ENCODE measurements around the gene PCNX2.
A peak's percentile ranks its signal among the peaks of the same experiment; 100 is the strongest.

Gene PCNX2

DNA sequence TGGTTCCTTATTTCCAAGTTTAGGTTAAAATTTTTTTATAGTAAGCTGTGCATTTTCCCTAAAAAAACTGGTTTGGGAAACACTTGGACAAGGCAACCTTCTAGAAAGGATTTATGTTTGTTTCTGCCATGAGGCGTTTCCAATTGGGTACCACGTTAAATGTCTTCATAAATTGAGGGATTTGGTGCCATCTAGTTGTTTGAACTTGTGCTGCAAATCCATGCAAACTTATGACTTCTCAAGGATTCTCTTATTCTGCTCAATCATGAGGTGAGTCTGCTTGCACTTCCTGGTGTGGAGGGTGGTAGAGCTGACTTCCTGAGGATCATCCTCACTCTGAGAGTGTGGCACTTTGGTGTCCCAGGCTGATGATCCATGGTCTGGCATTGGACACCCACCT lies 123.3 kb downstream of the PCNX2 start:
- Histone ChIP-seq H3K9me3 (replicated peaks; ENCODE audit: insufficient read depth, low read length) (no peaks in the 10 kb centered on the region), H3K9me2 (replicated peaks; ENCODE audit: insufficient read depth, low read length) (no peaks in the 10 kb centered on the region), H3K27ac (ENCODE audit: low read length) (no peak overlapping the region), H3F3A (ENCODE audit: insufficient read depth, low read length) (no peaks in the 10 kb centered on the region), H3K9ac (ENCODE audit: low read length) (no peak overlapping the region), H3K4me1 (ENCODE audit: low read length) (no peaks in the 10 kb centered on the region), H4K20me1 (ENCODE audit: insufficient read depth, low read length) (no peaks in the 10 kb centered on the region; the same call in 1 of the 2 replicates), H3K27me3 (replicated peaks; ENCODE audit: insufficient read depth, low read length) (no peaks in the 10 kb centered on the region), H3K4me2 (ENCODE audit: low read depth, low read length) (no peak overlapping the region), H3K4me3 (ENCODE audit: low read length) (no peak overlapping the region), H3K36me3 (replicated peaks; ENCODE audit: insufficient read depth, low read length) (no peaks in the 10 kb centered on the region), H2AFZ (ENCODE audit: low read length) (no peak overlapping the region), H3K79me2 (ENCODE audit: low read length) (no peaks in the 10 kb centered on the region)
- DNase-seq = peak; percentile 39
- no peak for TF ChIP-seq EZH2phosphoT487 (IDR thresholded peaks at IDR 0.05; ENCODE audit: low read length)
- TF ChIP-seq, protein P1, sequence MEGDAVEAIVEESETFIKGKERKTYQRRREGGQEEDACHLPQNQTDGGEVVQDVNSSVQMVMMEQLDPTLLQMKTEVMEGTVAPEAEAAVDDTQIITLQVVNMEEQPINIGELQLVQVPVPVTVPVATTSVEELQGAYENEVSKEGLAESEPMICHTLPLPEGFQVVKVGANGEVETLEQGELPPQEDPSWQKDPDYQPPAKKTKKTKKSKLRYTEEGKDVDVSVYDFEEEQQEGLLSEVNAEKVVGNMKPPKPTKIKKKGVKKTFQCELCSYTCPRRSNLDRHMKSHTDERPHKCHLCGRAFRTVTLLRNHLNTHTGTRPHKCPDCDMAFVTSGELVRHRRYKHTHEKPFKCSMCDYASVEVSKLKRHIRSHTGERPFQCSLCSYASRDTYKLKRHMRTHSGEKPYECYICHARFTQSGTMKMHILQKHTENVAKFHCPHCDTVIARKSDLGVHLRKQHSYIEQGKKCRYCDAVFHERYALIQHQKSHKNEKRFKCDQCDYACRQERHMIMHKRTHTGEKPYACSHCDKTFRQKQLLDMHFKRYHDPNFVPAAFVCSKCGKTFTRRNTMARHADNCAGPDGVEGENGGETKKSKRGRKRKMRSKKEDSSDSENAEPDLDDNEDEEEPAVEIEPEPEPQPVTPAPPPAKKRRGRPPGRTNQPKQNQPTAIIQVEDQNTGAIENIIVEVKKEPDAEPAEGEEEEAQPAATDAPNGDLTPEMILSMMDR (IDR thresholded peaks at IDR 0.05; ENCODE audit: low read length) = peak; percentile 39

DNA sequence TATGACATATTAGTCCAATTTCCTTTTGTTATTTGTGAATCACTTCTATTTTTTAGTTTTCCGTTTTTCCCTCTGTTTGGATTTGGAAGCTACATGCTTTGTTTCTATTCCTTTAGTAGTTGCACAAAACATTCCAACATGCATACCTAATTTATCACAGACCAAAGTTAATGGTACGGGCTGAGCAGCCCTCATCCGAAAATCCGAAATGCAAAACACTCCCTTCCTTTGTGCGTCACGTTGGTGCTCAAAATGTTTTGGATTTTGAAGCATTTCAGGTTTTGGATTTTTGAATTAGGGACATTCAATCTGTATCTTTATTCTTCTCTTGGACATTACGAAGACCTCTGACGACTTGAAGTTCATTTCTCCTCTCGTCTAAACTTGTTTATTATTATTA lies 124.8 kb downstream of the PCNX2 start:
- Histone ChIP-seq H3K9me3 (replicated peaks; ENCODE audit: insufficient read depth, low read length) (no peaks in the 10 kb centered on the region), H3K27ac (ENCODE audit: low read length) (no peak overlapping the region), H3K9ac (ENCODE audit: low read length) (no peak overlapping the region), H3K4me2 (ENCODE audit: low read depth, low read length) (no peak overlapping the region), H2AFZ (ENCODE audit: low read length) (no peak overlapping the region), H3K79me2 (ENCODE audit: low read length) (no peaks in the 10 kb centered on the region), H3K4me3 (ENCODE audit: low read length) (no peak overlapping the region), H3K36me3 (replicated peaks; ENCODE audit: insufficient read depth, low read length) (no peaks in the 10 kb centered on the region), H4K20me1 (ENCODE audit: insufficient read depth, low read length) (no peaks in the 10 kb centered on the region; the same call in 1 of the 2 replicates), H3F3A (ENCODE audit: insufficient read depth, low read length) (no peaks in the 10 kb centered on the region), H3K4me1 (ENCODE audit: low read length) (no peaks in the 10 kb centered on the region), H3K9me2 (replicated peaks; ENCODE audit: insufficient read depth, low read length) (no peaks in the 10 kb centered on the region), H3K27me3 (replicated peaks; ENCODE audit: insufficient read depth, low read length) (no peaks in the 10 kb centered on the region)
- DNase-seq = no peak
- no peak for TF ChIP-seq EZH2phosphoT487 (IDR thresholded peaks at IDR 0.05; ENCODE audit: low read length)
- TF ChIP-seq, protein P1 (IDR thresholded peaks at IDR 0.05; ENCODE audit: low read length) = no peak
- TF ChIP-seq EZH2 (optimal IDR thresholded peaks at IDR 0.05; ENCODE audit: low read depth, low read length) = no peak

DNA sequence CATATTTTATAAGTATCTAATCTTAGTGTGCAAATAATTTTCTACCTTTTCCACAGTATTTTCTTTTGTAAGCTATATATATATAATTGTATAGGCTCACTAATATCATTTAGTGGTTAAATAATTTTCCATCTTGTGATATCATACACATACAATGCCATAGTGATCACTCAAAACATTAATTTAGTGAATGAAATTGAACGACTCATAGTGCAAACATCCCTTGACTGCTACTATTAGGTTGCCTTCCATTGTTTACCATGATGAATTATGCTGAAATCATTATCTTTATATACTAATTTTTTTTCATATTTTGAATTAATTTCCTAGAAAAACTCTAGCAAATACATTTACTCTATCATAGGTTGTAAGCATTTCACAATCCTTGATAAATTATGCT lies 127.1 kb downstream of the PCNX2 start:
- Histone ChIP-seq H3K4me1 (ENCODE audit: low read length) (no peaks in the 10 kb centered on the region), H4K20me1 (ENCODE audit: insufficient read depth, low read length) (no peaks in the 10 kb centered on the region; the same call in 1 of the 2 replicates), H3F3A (ENCODE audit: insufficient read depth, low read length) (no peaks in the 10 kb centered on the region), H3K9me2 (replicated peaks; ENCODE audit: insufficient read depth, low read length) (no peaks in the 10 kb centered on the region), H3K4me3 (ENCODE audit: low read length) (no peak overlapping the region), H3K9ac (ENCODE audit: low read length) (no peak overlapping the region), H3K27me3 (replicated peaks; ENCODE audit: insufficient read depth, low read length) (no peaks in the 10 kb centered on the region), H3K4me2 (ENCODE audit: low read depth, low read length) (no peak overlapping the region), H3K27ac (ENCODE audit: low read length) (no peak overlapping the region), H3K79me2 (ENCODE audit: low read length) (no peaks in the 10 kb centered on the region), H3K36me3 (replicated peaks; ENCODE audit: insufficient read depth, low read length) (no peaks in the 10 kb centered on the region), H3K9me3 (replicated peaks; ENCODE audit: insufficient read depth, low read length) (no peaks in the 10 kb centered on the region), H2AFZ (ENCODE audit: low read length) (no peak overlapping the region)
- no peak for DNase-seq
- TF ChIP-seq, protein P1 (IDR thresholded peaks at IDR 0.05; ENCODE audit: low read length) = no peak
- TF ChIP-seq EZH2phosphoT487 (IDR thresholded peaks at IDR 0.05; ENCODE audit: low read length) = no peak
- TF ChIP-seq EZH2 (optimal IDR thresholded peaks at IDR 0.05; ENCODE audit: low read depth, low read length) = no peak
